Liver (tissue), 2 donors: ENCODE results near the gene IL33.

Experiments used
- CTCF ChIP-seq: fragments of 150-350 bp; IDR thresholded peaks from 2 replicates; pipeline ENCODE4 v1.5.1; 2017; ENCODE audit warnings: improper control_type of control experiment, low read depth, low read length; ENCODE audit not compliant: missing input control
- YY1 ChIP-seq: IDR thresholded peaks from 2 replicates; pipeline ENCODE4 v1.6.1; 2016; ENCODE audit warnings: antibody characterized with exemption, mild to moderate bottlenecking
- donor health status: healthy.

DNA sequence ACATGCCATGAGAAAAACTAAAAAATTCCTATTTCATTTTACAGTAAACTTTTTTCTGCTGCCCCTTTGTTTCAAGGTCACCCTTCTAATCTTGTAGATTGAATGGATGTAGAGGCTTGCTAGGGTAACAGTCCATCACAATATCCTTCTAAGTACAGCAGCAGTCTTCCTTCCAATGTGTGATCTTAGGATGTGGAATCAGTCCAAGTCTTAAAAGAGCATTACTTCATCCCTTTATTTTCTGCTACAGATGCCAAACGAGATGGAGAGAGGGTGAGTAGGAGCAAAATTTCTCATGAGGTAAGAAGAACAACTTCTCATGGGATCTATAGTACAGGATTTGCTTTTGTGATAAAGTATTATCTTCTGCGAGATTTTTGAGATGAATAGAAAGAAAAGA is 704 bp upstream of the IL33 start:
- TF ChIP-seq CTCF (no peak), YY1 (no peak)
